CD4-positive, alpha-beta T cell treated with Interleukin-15 for 1 hour (primary cell): ENCODE results near the gene STK32C.

Experiments used
- DNase-seq: peaks from one replicate; pipeline ENCODE4 v3.0.0-alpha.2; 2020

Gene STK32C

DNA sequence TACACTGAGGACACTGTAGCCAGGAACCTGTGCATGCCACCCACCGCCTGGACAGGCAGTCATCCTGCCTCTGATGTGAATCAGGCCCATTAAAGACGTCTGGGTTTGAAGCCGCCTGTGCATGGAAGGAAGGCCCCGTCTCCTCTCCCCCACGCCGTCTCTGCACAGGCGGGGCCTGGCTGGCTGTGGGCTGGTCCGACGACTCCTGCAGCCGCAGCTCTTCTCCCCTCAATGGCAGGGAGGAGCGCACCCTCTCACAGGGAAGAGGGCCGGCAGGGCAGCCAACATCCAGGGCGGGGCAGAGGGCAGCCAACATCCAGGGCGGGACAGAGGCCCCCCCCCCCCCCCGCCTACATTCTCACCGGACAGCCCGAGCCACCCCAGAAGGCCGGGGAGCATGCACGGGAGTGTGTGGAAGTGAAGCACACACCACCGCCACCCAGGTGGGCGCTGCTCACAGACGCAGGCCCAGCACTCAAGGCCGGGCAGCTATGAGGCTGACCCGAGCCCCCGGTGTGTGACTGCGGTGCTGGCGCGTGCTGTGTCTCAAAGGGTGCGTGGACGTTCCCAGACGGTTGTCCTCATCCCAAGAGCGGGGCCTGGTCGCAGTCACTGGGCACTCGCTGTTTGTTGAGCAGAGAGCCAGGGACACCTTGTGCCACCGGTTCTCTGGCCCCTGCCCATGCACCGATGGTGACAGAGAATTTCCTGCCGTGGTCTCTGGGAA lies 101.9 kb downstream of the STK32C start:
- DNase-seq, result no peak

- DNase-seq, result no peak
Observed at GRCh38 chr10:132204781-132205473, 102.8 kb downstream of the STK32C start.

- no peak for DNase-seq
Observed at GRCh38 chr10:132204078-132204780, 103.5 kb downstream of the STK32C start.

DNA sequence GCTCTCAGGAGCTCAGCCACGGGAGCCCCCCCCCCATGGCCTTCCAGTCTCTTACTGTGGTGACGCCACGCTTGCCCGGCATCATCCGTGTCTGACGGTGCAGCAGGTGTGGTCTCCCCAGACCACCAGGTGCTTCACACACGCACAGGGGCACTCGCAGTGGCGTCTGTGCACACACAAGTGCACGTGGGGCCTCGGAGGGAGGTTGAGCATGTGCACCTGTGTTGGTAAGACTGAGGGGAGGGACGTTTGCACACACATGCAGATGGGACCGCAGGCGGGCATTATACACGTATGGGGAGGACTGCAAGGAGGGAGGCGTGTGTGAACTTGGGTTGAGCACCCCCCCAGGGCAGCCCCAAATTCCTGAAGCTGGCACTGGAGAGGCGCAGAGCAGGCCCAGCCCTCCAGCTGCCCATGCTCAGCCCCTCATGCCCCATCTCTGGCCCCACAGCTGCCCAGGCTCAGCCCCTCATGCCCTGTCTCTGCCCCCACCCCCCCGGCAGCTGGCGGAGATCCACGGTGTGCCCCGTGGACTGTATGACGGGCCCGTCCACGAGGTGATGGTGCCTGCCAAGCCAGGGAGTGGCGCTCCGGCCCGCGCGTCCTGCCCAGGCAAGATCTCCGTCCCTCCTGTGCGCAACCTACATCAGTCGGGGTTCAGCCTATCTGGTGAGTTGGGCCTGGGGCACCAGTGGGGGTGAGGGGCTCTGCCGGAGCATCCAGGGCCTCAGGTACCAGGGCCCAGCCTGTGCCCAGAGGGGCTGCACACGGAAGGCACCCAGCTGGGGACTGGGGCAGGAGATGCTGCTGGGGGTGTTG lies 104.3 kb downstream of the STK32C start:
- no peak for DNase-seq

DNA sequence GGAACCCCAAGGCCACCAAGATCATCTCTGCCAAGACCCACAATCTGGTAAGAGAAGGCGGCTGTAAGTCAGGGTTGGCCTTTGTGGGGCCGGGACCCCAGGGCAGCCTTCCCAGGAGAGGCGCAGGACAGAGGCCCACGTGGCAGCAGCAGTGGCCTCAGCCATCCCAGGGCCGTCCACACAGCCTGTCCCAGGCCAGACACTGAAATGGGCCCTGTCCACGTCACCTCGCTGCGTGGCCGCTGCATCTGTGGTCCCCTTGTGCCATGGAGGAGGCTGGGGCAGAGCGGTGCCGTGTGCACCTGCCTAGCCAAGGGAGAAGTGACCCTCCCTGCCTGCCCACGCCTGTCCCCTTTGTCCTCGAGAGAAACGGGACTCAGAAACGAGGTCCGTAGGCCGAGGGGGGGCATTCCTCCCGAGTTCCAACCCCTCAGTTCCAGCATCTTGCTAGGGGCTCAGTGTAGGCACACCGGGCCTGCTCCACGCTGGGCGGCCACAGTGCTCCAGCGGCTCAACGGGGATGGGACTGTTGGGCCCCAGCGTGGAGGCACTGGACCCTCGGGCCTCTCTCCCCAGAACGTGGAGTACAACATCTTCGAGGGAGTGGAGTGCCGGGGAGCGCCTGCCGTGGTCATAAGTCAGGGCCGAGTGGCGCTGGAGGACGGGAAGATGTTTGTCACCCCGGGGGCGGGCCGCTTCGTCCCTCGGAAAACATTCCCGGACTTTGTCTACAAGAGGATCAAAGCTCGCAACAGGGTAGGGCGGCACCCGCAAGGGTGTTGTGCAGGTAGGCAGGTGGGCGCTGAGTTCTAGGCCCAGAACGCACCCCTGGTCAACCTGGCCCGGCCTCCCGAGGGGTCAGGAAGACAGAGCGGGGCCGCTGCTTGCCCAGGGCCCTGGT lies 105.4 kb downstream of the STK32C start:
- no peak for DNase-seq

DNA sequence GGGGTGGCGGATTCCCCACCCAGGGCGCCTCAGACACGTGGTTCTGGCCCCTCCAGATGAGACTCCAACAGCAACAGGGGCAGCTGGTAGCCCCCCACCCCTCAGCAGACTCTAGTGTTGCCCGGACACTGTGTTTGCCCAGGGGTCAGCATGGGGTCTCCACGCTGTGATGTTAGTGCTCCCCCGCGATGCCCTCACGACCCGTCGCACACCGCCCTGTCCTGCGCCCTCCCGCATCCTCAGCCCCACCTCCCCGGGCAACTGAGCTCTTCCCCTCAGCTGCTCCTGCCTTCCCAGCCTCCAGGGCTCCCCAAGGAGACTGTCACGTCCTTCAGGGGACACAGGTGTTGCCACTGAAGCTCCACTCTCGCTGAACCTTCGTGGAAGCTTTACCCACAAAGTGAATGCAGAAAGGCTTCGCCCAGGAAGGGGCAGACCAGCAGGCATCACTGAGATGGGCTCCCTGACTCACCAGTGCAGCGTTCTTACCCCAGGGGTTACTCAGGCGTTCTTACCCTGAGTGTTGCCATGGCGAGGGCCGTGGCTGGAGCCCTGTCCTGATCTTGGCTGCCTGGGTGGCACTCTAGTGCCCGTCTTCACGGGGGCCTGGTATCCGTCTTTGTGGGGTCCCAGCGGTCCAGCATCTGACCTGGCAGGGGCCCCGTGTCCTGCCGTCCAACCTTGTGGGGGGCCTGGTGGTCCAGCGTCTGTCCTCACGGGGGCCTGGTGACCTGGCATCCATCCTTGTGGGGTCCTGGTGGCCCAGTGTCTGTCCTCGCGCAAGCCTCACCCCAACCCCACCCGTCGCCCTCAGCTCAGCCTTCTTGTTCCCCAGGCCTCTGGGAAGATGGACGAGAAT lies 106.4 kb downstream of the STK32C start:
- no peak for DNase-seq

GRCh38 chr10:132200344-132201110 lies 107.2 kb downstream of the STK32C start:
- no peak for DNase-seq

GRCh38 chr10:132199854-132200311 lies 107.9 kb downstream of the STK32C start:
- DNase-seq, result no peak

- DNase-seq, result no peak
Observed at GRCh38 chr10:132199268-132199853, 108.4 kb downstream of the STK32C start.

- DNase-seq, result no peak
Observed at GRCh38 chr10:132198381-132199181, 109.2 kb downstream of the STK32C start.

GRCh38 chr10:132198068-132198370 lies 109.7 kb downstream of the STK32C start:
- DNase-seq, result no peak

- no peak for DNase-seq
Observed at GRCh38 chr10:132197271-132198067, 110.3 kb downstream of the STK32C start.

- DNase-seq, result no peak
Observed at GRCh38 chr10:132196178-132197113, 111.3 kb downstream of the STK32C start.

- DNase-seq, result no peak
Observed at GRCh38 chr10:132195366-132196075, 112.2 kb downstream of the STK32C start.

GRCh38 chr10:132194726-132195125 lies 113.0 kb downstream of the STK32C start:
- DNase-seq, result no peak

DNA sequence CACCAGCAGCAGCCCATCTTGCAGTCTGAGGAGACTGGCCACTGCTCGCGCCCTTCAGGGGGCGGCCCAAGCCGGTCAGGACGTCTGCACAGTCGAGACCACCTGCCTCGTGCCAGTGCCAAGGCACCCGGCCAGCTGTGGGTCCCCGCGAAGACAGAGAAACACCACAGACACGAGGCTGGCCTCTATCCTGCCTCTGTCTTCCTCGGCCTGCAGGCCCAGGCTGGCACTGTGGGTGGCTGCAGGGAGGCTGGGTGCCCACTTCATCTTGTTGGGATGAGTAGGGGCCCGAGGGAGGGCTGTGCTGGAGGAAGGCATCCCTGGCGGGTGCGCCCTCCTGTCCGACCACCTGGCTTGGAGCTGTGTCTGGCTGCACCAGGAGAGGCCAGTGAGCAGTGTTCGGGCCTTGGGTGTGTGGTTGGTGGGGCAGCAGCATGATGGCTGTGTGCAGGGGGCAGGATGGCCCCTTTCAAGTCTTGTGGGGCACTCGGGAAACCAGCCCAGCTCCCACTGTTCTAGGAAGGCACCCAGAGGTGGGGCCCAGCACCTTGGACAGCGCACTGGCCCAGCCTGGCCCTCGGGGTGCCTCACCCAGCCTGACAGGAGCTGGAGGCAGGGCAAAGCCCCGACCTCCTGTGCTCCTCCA lies 113.7 kb downstream of the STK32C start:
- no peak for DNase-seq
